K562 (cell line): ENCODE data around the gene PHF12. TPM values are rescaled to one million over a fixed set of nuclear protein-coding genes. Genes with fewer than 3 reads are reported as not detected.

Source experiments
- CCNT2 ChIP-seq: IDR thresholded peaks from 2 replicates; pipeline ENCODE4 v1.6.1; 2011; ENCODE audit warnings: borderline replicate concordance, low read depth, mild to moderate bottlenecking, moderate library complexity, mixed read lengths, low read length; ENCODE audit not compliant: insufficient read length; ENCODE audit errors: extremely low read depth
- E2F6 ChIP-seq, 2 experiments: IDR thresholded peaks; 2 replicates each; pipeline ENCODE4 v1.6.1; 2011; ENCODE audit warnings: borderline replicate concordance in 1 of 2, control low read depth in 1 of 2, low read depth in 1 of 2, low read length in 1 of 2, mild to moderate bottlenecking in 1 of 2, mixed read lengths in 1 of 2, moderate library complexity in 1 of 2; ENCODE audit not compliant: insufficient read depth in 1 of 2, insufficient read length in 1 of 2, poor library complexity in 1 of 2, severe bottlenecking in 1 of 2; ENCODE audit errors: extremely low read depth in 1 of 2
- MAFK ChIP-seq: IDR thresholded peaks from 2 replicates; pipeline ENCODE4 v1.6.1; 2011; ENCODE audit warnings: low read length, improper control_type of control experiment
- NCOR1 ChIP-seq: fragments of 450-650 bp; IDR thresholded peaks from 2 replicates; pipeline ENCODE4 v1.6.1; 2016; ENCODE audit warnings: mild to moderate bottlenecking, moderate library complexity
- RHOXF2B ChIP-seq: fragments of 250-450 bp; sonication (Bioruptor Pico); conservative IDR thresholded peaks from 2 replicates; pipeline ENCODE4 v1.5.1; 2021
- SRF ChIP-seq, 2 experiments: fragments of 250-450, 450-650 bp in 1 of 2; sonication (Bioruptor Pico) in 1 of 2; sonication (generic) in 1 of 2; formaldehyde crosslinking; IDR thresholded peaks; 2 replicates each; pipeline versions ENCODE4 v1.5.0 to v1.5.1; 2020 to 2022; ENCODE audit warnings: mild to moderate bottlenecking in 1 of 2, missing genetic modification reagents in 1 of 2
- ZBTB7A ChIP-seq: IDR thresholded peaks from 2 replicates; pipeline ENCODE4 v1.6.1; 2011; ENCODE audit warnings: low read depth, mild to moderate bottlenecking, low read length, moderate library complexity, borderline replicate concordance; ENCODE audit not compliant: control insufficient read depth
- ZNF318 ChIP-seq, 2 experiments: fragments of 450-650 bp; IDR thresholded peaks; 2 replicates each; pipeline ENCODE4 v1.6.1; 2016; ENCODE audit warnings: mild to moderate bottlenecking in 2 of 2, borderline replicate concordance in 1 of 2, low read depth in 1 of 2, moderate library complexity in 1 of 2
- polyA plus RNA-seq, 8 experiments: library from polyadenylated mRNA; depleted of rRNA in 4 of 8; stranded (reverse) in 5 of 8; unstranded in 3 of 8; fragments of >200 nt; fragmentation: Nextera tagmentation in 2 of 8; fragmentation: Illumina TruSeq in 1 of 8; extraction: Ambion mirVana in 2 of 8; extraction: Trizol in 1 of 8; gene quantifications; 2 replicates each; pipeline versions ENCODE4 v1.2.1 to v1.2.3, GENCODE V29; 2011 to 2014; ENCODE audit warnings: inconsistent platforms in 1 of 8, missing spikeins in 1 of 8
- total RNA-seq, 7 experiments: library from RNA; depleted of rRNA in 6 of 7; stranded (reverse); fragments of >200 nt in 6 of 7; fragmentation: Illumina TruSeq in 2 of 7; extraction: Trizol in 2 of 7; gene quantifications; 2 replicates each; pipeline versions ENCODE4 v1.2.1 to v1.2.3, GENCODE V29; 2011 to 2021; ENCODE audit warnings: low replicate concordance in 1 of 7
- TF ChIP-seq, protein P1 (sequence below): fragments of 450-650 bp; IDR thresholded peaks from 2 replicates; pipeline ENCODE4 v1.6.1; 2016; ENCODE audit warnings: borderline replicate concordance
- TF ChIP-seq, protein P2 (sequence below): fragments of 450-650 bp; formaldehyde crosslinking; IDR thresholded peaks from 2 replicates; pipeline ENCODE4 v1.4.0; 2022; ENCODE audit warnings: missing genetic modification characterization

The PHF12 gene
- total and polyA plus RNA-seq, 9 of the 15 experiments (the other 6 are each of a cell fraction or from before 2014, with no cell fraction given) = 0.82 to 31.3 (median 13.5) TPM

- TF ChIP-seq, protein P1, sequence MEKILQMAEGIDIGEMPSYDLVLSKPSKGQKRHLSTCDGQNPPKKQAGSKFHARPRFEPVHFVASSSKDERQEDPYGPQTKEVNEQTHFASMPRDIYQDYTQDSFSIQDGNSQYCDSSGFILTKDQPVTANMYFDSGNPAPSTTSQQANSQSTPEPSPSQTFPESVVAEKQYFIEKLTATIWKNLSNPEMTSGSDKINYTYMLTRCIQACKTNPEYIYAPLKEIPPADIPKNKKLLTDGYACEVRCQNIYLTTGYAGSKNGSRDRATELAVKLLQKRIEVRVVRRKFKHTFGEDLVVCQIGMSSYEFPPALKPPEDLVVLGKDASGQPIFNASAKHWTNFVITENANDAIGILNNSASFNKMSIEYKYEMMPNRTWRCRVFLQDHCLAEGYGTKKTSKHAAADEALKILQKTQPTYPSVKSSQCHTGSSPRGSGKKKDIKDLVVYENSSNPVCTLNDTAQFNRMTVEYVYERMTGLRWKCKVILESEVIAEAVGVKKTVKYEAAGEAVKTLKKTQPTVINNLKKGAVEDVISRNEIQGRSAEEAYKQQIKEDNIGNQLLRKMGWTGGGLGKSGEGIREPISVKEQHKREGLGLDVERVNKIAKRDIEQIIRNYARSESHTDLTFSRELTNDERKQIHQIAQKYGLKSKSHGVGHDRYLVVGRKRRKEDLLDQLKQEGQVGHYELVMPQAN = peak; percentile 15; the same call in 1 of the 2 replicates
- TF ChIP-seq RHOXF2B (CRISPR knock-in tag) = no peak
- TF ChIP-seq ZNF318 (IDR thresholded peaks at IDR 0.05; ENCODE audit: borderline replicate concordance in 1 of 2, low read depth in 1 of 2) = no peak
- TF ChIP-seq MAFK = peak; percentile 19; the same call in 1 of the 2 replicates
- TF ChIP-seq ZBTB7A = peak; percentile 99
- peak; percentile 100 for TF ChIP-seq NCOR1
- TF ChIP-seq, protein P2, sequence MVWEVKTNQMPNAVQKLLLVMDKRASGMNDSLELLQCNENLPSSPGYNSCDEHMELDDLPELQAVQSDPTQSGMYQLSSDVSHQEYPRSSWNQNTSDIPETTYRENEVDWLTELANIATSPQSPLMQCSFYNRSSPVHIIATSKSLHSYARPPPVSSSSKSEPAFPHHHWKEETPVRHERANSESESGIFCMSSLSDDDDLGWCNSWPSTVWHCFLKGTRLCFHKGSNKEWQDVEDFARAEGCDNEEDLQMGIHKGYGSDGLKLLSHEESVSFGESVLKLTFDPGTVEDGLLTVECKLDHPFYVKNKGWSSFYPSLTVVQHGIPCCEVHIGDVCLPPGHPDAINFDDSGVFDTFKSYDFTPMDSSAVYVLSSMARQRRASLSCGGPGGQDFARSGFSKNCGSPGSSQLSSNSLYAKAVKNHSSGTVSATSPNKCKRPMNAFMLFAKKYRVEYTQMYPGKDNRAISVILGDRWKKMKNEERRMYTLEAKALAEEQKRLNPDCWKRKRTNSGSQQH = peak; percentile 85
- no peak; a peak in 1 of 4 replicates for TF ChIP-seq SRF (CRISPR knock-in tag; IDR thresholded peaks at IDR 0.05)
- TF ChIP-seq CCNT2 = peak; percentile 100
- TF ChIP-seq E2F6 (IDR thresholded peaks at IDR 0.05; ENCODE audit: borderline replicate concordance in 1 of 2, extremely low read depth in 1 of 2, insufficient read depth in 1 of 2, insufficient read length in 1 of 2, low read depth in 1 of 2, low read length in 1 of 2, poor library complexity in 1 of 2, severe bottlenecking in 1 of 2) = peak; percentile 71 to 90
These were observed 86.1 kb downstream of the PHF12 start (continued) for GRCh38 chr17:28864991-28865849.
